Body of pancreas (tissue), 4 donors: ENCODE data around the gene PHRF1. TPM values are rescaled to one million over a fixed set of nuclear protein-coding genes. Genes with fewer than 3 reads are reported as not detected.
"Not testable (repeated sequence)": the region's sequence is repeated elsewhere in the genome, so short reads cannot be mapped to it uniquely, and the experiment has no call there.

Experiments
- ATAC-seq: fragments of 150-250 bp; one replicate; pipeline ENCODE4 v1.9.1; 2016
- DNase-seq, 4 donors: peaks; one replicate each; pipeline ENCODE4 v3.0.0-alpha.2; 2019
- H3K27ac ChIP-seq, 4 donors: fragments of 200-600 bp; sonication (generic); 1 replicate in 3 of 4; 2 replicates in 1 of 4; pipeline versions ENCODE4 v1.5.1 to v1.6.1; 2016 to 2019; ENCODE audit warnings: mild to moderate bottlenecking in 1 of 4, mixed read lengths in 1 of 4, moderate library complexity in 1 of 4
- H3K27me3 ChIP-seq, 2 donors: fragments of 200-600 bp; sonication (generic); one replicate each; pipeline ENCODE4 v1.6.0; 2016; ENCODE audit warnings: mild to moderate bottlenecking in 1 of 2
- H3K36me3 ChIP-seq, 2 donors: fragments of 200-600 bp; sonication (generic); replicated peaks in 1 of 2; 2 replicates each; pipeline ENCODE4 v1.5.1; 2016; ENCODE audit warnings: low read depth in 2 of 2; ENCODE audit not compliant: insufficient read depth in 1 of 2
- H3K4me1 ChIP-seq: fragments of 200-600 bp; sonication (generic); one replicate; pipeline ENCODE4 v1.6.0; 2016
- H3K4me3 ChIP-seq, 2 donors: fragments of 200-600 bp; sonication (generic); 1 replicate in 1 of 2; 2 replicates in 1 of 2; pipeline ENCODE4 v1.5.1; 2016 to 2019
- H3K9me3 ChIP-seq, 3 donors: fragments of 200-600 bp; sonication (generic); 1 replicate in 2 of 3; 2 replicates in 1 of 3; pipeline ENCODE4 v1.5.1; 2016
- CTCF ChIP-seq, 7 experiments: fragments of 450-650 bp in 4 of 7; fragments of 200-600 bp in 3 of 7; sonication (generic) in 3 of 7; IDR thresholded peaks; one replicate each; pipeline ENCODE4 v1.5.1; 2016 to 2019; ENCODE audit warnings: antibody characterized with exemption in 7 of 7
- POLR2A ChIP-seq, 3 donors: fragments of 450-650 bp; IDR thresholded peaks; one replicate each; pipeline ENCODE4 v1.6.1; 2016; ENCODE audit warnings: antibody characterized with exemption in 3 of 3, mild to moderate bottlenecking in 2 of 3
- WGBS, 2 donors: methylation state at CpG; one replicate each; pipeline ENCODE4 v1.1.5; 2017; 5-methylcytosine and 5-hydroxymethylcytosine counted together
- intact Hi-C: fragments of 100-400 bp; cut with DNase I; formaldehyde crosslinking; loops from one replicate; pipeline ENCODE4 v1.15.1; 2023
- total RNA-seq, 2 donors: library from RNA; depleted of rRNA; stranded (reverse); fragments of >200 nt; gene quantifications; one replicate each; pipeline ENCODE4 v1.1.0, GENCODE V29; 2016

PHRF1 gene
- total RNA-seq, 2 donors from 2014 or later = 18.2 to 34.3 TPM

- intact Hi-C loops = no loop called here
- Histone ChIP-seq H3K9me3 (no peaks in the 10 kb centered on the region), H3K4me1 (peaks cover 9% of the 10 kb centered on the region), H3K4me3 (no peak overlapping the region), H3K27me3 (no peaks in the 10 kb centered on the region), H3K27ac (no peak overlapping the region), H3K36me3 (peaks cover 0 to 2% of the 10 kb centered on the region in 2 donors)
- 97% methylated on average over 10 of the region's 10 CpGs for WGBS, 2 donors
- DNase-seq (no peak), ATAC-seq (no peak)
- no peak for TF ChIP-seq CTCF (IDR thresholded peaks at IDR 0.05)
- TF ChIP-seq POLR2A (IDR thresholded peaks at IDR 0.05) = no peak
Observed at GRCh38 chr11:650482-650881, 74.2 kb downstream of the PHRF1 start.

DNA sequence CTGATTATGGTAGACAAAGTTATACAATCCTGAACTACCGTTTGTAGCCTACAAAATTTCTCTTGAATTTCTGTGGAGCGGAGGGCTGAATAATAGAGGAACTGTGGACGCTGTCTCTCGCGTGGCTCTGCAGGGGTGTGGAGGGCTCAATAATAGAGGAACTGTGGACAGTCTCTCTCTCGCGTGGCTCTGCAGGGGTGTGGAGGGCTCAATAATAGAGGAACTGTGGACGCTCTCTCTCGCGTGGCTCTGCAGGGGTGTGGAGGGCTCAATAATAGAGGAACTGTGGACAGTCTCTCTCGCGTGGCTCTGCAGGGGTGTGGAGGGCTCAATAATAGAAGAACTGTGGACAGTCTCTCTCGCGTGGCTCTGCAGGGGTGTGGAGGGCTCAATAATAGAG, 76.9 kb downstream of the PHRF1 start:
- H3K27me3 ChIP-seq, H3K4me3 ChIP-seq, H3K27ac ChIP-seq, DNase-seq, H3K9me3 ChIP-seq, H3K36me3 ChIP-seq, ATAC-seq, intact Hi-C loops: not testable (repeated sequence)
- WGBS, 2 donors = 86 to 93% methylated on average over 14 of the region's 14 CpGs
- H3K4me1 ChIP-seq = peaks cover 10% of the 10 kb centered on the region

GRCh38 chr11:653837-654236, 77.6 kb downstream of the PHRF1 start:
- ATAC-seq (no peak), DNase-seq (no peak)
- TF ChIP-seq POLR2A (IDR thresholded peaks at IDR 0.05) (no peak), CTCF (IDR thresholded peaks at IDR 0.05) (no peak)
- 86 to 93% methylated on average over 6 to 14 of the region's 15 CpGs for WGBS, 2 donors
- intact Hi-C loops = no loop called here
- Histone ChIP-seq H3K4me3 (no peak overlapping the region), H3K9me3 (no peaks in the 10 kb centered on the region), H3K27ac (no peak overlapping the region), H3K36me3 (peaks cover 0 to 5% of the 10 kb centered on the region in 2 donors), H3K4me1 (peaks cover 10% of the 10 kb centered on the region), H3K27me3 (no peaks in the 10 kb centered on the region)

GRCh38 chr11:654444-654843, 78.2 kb downstream of the PHRF1 start:
- DNase-seq, H3K36me3 ChIP-seq, intact Hi-C loops, H3K27ac ChIP-seq, H3K9me3 ChIP-seq, H3K27me3 ChIP-seq, H3K4me3 ChIP-seq, ATAC-seq: not testable (repeated sequence)
- 94 to 97% methylated on average over 6 to 12 of the region's 12 CpGs for WGBS, 2 donors
- peaks cover 10% of the 10 kb centered on the region for H3K4me1 ChIP-seq

GRCh38 chr11:655036-655726, 78.9 kb downstream of the PHRF1 start:
- peak; percentile 81 for ATAC-seq
- intact Hi-C loops = loop anchor here (5.0 kb wide), 1 partner anchor 67 kb away; no protein-coding TSS in a partner anchor
- WGBS, 2 donors = 32 to 41% methylated on average over 14 to 30 of the region's 30 CpGs

More at GRCh38 chr11:655036-655726, 78.9 kb downstream of the PHRF1 start:
- H3K36me3 ChIP-seq = peaks cover 0 to 5% of the 10 kb centered on the region in 2 donors
- no peak for TF ChIP-seq POLR2A (IDR thresholded peaks at IDR 0.05)
- no peak for TF ChIP-seq CTCF (IDR thresholded peaks at IDR 0.05)
- H3K9me3 ChIP-seq = no peaks in the 10 kb centered on the region
- H3K4me3 ChIP-seq = no peak overlapping the region
- H3K27ac ChIP-seq = peak overlapping the region in 1 of 4 donors; percentile 28
- peak in 3 of 4 donors; percentile 44 to 53 (median 48) for DNase-seq
- peaks cover 10% of the 10 kb centered on the region for H3K4me1 ChIP-seq
- H3K27me3 ChIP-seq = no peaks in the 10 kb centered on the region
